Fibroblast of peridontal ligament (primary cell): Measurements from ENCODE around the gene RABGAP1L.
"Not testable (repeated sequence)": the region's sequence is repeated elsewhere in the genome, so short reads cannot be mapped to it uniquely, and the experiment has no call there.

Experiments used
- DNase-seq: peaks from one replicate; pipeline ENCODE4 v3.0.0-alpha.2; 2010; ENCODE audit errors: extremely low read depth

RABGAP1L gene

DNA sequence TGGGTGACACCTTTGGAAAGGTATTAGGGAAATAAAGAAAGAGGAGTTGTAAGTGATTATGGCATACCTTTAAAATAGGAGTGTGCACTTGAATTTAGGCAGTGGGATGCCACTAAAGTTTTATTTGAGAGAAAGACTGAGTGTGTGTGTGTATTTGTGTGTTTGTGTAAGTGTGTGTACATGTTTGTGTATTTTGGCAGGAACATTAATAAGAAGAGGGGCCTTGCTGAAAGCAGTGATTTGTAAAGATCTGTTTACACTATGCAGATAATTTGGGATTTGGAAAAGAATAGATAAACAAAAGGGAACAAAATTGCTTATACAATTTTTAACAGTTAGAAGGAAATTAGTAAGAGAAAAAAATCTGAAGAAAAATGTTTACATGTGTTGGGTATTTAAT, 409.2 kb downstream of the RABGAP1L start:
- DNase-seq, result no peak

DNA sequence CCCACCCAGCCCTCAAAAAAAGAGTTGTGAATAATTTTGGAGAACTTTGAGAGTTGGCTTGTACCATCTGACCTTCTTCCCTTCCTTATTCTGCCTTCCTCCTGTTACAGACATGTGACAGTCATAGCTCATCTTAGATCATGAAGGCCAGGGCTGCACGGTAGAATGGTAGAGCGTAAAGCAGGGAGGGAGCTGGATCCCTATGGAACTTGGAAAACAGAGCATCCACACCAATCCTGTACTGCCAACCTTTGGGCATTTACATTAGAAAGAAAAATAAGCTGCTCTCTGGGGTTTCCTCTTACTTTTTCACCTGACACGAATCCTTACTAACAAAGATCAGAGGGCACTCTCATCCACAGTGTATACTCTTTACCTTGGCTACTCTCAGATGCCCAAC, 409.9 kb downstream of the RABGAP1L start:
- no peak for DNase-seq

DNA sequence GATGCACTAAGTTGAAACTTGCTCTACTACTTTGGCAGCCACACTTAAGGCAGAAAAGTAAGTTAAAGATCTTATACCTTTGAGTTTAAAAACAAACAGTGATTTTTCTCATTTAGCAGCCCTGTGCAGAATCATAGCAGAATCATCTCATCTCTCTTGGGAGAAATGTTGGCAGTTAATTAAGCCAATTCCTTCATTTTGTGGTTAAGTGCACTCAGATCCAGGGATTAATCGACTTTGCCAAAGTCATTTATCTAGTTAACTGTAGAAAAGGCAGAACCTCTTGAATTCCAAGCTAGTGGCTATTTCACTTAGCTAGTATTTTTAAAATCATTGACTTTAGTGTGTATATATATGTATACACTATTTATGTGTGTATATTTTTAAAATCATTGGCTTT, 413.5 kb downstream of the RABGAP1L start:
- DNase-seq, result peak; percentile 13

DNA sequence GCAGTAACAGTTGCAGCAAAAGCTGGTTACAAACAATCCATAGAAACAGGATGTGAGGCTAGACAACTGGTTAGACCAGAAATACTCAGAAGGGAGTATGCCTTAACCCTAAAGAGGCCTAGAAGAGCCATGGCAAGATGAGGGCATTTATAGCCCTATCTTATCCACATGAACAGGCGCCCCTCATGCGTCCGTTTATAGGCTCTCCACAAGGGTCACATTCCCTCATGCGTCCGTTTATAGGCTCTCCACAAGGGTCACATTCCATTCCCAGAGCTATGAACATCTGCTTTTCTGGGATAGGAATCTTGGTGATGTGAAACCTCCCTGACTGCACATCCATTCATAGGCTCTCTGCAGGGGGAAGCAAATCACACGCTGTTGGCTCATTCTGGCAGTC, 416.8 kb downstream of the RABGAP1L start:
- not testable (repeated sequence) for DNase-seq

- DNase-seq, result no peak
These were observed 418.4 kb downstream of the RABGAP1L start for GRCh38 chr1:174577681-174578080.

DNA sequence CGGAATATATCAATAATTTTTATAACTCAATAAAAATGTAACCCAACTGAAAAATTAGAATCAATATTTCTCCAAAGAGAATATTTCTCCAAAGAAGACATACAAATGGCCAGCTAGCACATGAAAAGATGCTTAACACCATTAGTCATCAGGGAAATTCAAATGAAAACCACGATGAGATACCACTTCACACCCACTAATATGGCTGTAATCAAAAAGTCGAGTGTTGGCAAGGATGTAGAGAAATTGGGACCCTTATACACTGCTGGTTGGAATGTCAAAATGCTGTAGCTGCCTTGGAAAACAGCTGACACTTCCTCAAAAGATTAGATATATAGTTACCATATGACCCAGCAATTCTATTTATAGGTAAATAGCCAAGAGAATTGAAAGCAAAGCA, 421.5 kb downstream of the RABGAP1L start:
- DNase-seq, result no peak

DNA sequence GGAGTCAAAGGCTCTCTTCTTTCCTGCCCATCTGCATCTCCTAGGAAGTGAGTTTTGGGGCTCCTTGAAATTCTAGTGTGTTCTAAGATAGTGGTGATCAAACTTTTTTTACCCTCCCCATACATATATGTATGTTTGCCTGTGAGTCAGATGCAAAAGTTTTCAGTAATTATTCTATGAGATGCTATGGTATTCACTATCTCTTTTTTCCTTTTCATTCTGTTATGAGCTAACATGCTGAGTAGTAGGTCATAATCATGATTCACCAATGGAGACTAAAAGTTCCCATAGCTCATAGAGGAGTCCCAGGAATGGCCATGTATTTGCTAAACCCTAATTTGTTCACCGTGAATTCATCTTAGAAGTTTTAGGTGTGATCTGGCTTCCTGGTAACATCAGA, 424.0 kb downstream of the RABGAP1L start:
- DNase-seq, result no peak

DNA sequence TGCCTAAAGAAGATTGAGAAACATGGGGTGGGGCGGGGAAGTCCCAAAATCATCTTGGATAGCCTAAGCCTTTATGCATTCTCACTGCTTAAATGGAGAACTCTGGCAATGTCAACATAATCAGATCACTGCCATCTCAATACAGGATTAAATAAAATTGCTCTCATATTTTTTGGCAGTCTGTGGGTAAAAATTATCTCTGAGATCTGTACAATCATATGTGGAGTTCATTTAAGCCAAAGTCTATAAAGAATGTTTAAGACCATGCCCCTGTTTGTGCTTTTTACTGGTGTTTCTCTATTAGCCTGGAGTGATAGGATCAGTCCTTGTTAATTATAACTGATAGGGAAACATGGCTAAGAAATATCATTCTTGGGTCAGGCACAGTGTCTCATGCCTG, 424.8 kb downstream of the RABGAP1L start:
- DNase-seq, result no peak

- DNase-seq, result not testable (repeated sequence)
These were observed 429.3 kb downstream of the RABGAP1L start for GRCh38 chr1:174588618-174589017.

DNA sequence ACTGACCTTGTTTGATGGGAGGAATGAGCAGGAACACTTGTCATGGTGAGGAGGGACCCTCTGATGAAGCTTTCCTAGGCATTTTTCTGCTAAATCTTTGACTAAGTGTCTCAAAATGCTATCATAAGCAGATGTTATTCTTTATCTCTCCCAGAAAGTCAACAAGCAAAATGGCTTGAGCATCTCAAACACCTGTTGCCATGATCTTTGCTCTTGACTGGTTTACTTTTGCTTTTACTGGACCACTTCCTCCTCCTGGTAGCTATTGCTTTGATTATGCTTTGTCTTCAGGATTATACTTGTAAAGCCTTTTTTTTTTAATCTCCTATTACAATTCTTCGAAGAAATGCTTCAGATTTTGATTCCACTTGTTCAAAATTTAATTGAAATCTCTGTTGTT, 445.9 kb downstream of the RABGAP1L start:
- DNase-seq, result no peak

GRCh38 chr1:174606471-174606870, 447.2 kb downstream of the RABGAP1L start:
- no peak for DNase-seq

GRCh38 chr1:174617905-174618304, 458.6 kb downstream of the RABGAP1L start:
- not testable (repeated sequence) for DNase-seq

DNA sequence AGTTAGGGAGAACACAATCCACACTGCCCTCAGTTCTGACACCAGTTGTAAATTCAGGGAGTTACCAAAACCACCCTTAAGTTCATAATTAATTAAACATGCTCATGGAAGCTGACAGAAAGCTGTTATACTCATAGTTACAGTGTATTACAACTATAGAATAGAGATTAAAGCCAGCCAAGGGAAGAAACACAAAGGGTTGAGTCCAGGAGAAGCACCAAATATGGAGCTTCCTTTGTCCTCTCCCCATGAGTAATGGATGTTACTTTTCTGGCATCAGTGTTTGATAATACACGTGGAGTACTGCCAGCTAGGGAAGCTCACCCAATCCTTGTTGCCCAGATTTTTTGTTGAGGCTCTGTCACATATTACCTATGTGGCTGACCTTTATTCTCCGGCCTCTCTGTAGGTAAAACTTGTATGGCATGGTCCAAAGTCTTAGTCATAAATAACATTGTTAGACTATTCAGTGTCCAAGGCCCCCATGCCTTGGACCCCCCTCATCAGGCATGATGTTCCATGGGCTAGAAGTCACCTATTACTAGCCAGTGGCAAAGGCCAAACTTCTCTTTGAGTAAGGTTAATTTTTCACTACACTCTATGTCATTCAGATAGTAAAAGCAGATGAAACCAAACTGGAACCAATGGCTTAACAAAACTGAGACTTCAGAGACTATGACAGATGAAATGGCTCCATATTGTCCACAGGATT, 464.2 kb downstream of the RABGAP1L start:
- DNase-seq, result no peak

- peak; percentile 36 for DNase-seq
These were observed 467.0 kb downstream of the RABGAP1L start for GRCh38 chr1:174626031-174627025.

- DNase-seq, result no peak
These were observed 478.2 kb downstream of the RABGAP1L start for GRCh38 chr1:174637487-174637886.

DNA sequence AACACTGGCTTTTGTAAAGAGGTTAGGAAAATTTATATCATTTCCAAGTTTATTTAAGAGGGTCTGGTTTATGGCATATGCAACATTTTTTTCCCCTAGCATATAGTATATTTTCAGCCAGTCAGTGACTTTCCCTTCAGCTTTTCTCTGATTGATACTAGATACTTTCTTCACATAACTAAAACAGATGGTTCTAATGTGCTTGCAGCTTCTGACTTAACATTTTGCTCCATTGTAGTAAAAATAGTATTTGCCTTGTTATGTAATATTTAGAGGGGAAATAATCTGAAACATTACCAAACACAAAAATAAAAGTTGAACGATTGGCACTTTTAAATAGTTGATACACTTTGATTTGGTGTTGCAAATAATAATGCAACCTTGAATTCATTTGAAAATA, 480.1 kb downstream of the RABGAP1L start:
- DNase-seq, result peak; percentile 23

- no peak for DNase-seq
These were observed 481.5 kb downstream of the RABGAP1L start for GRCh38 chr1:174640783-174641182.

DNA sequence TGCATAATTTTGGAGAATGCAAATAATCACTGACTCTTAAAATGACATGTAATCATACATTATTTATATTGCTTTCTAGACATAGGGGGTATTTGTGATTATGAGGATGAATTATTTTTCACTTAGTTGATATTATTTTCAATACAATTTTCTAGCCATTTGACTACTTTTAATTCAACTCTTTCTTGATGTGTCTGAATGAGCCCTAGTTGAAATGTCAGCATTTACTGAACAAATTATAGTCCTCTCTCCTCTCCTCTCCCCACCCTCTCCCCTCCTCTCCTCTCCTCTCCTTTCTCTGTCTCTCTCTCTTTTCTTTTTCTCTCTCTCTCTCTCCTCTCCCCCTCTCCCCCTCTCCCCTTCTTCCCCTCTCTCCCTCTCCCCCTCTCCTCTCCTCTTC, 483.1 kb downstream of the RABGAP1L start:
- no peak for DNase-seq

GRCh38 chr1:174643206-174643605, 483.9 kb downstream of the RABGAP1L start:
- DNase-seq, result no peak

DNA sequence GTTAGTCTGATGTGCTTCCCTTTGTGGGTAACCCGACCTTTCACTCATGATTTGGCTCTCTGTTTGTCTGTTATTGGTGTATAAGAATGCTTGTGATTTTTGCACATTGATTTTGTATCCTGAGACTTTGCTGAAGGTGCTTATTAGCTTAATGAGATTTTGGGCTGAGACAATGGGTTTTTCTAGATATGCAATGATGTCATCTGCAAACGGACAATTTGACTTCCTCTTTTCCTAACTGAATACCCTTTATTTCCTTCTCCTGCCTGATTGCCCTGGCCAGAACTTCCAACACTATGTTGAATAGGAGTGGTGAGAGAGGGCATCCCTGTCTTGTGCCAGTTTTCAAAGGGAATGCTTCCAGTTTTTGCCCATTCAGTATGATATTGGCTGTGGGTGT, 490.3 kb downstream of the RABGAP1L start:
- DNase-seq, result not testable (repeated sequence)

DNA sequence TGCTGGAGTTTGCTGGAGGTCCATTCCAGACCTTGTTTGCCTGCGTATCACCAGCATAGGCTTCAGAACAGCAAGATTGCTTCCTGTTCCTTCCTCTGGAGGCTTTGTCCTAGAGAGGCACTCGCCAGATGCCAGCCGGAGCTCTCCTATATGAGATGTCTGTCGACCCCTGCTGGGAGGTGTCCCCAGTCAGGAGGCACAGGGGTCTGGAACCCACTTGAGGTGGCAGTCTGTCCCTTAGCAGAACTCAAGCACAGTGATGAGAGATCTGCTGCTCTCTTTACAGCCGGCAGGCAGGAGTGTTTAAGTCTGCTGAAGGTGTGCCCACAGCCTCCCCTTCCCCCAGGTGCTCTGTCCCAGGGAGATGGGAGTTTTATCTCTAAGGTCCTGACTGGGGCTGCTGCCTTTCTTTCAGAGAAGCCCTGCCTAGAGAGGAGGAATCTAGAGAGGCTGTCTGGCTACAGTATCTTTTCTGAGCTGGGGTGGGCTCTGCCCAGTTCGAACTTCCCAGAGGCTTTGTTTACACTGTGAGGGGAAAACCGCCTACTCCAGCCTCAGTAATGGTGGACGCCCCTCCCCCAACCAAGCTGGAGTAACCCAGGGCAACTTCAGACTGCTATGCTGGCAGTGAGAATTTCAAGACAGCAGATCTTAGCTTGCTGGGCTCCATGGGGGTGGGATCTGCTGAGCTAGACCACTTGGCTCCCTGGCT, 493.4 kb downstream of the RABGAP1L start:
- no peak for DNase-seq

DNA sequence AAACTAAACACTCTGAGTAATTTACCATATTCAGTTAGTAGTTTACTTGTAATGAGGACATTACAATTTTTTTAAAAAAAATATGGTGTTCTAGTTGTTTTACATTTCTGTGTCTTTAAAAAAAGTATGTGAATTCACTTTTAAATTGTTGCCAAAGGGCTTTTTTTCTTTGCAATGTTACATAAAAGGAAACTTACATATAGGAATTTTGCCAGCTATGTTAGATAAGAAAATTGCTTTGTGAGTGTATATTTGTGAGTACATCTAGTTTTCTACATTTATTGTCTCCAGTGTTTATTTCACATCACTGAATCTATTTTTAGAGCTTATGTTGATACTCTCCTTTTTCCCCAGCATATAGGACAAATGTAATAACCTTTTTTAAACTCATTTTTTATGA, 495.2 kb downstream of the RABGAP1L start:
- DNase-seq, result no peak
